ENCODE results near the gene TMEM100. TPM values are rescaled to one million over a fixed set of nuclear protein-coding genes. Genes with fewer than 3 reads are reported as not detected.

Gene TMEM100
- total RNA-seq, 1 donor, result 0.36 TPM

- no peak overlapping the region for H3K4me2 ChIP-seq (ENCODE audit: insufficient read depth, low read length)
- no peak overlapping the region for H2AFZ ChIP-seq (ENCODE audit: low read length)
- H3K9me3 ChIP-seq (ENCODE audit: low read depth, low read length), result no peaks in the 10 kb centered on the region
- no peak for TF ChIP-seq CTCF (IDR thresholded peaks at IDR 0.05; ENCODE audit: extremely low read depth, low read depth, low read length)
- H3K27me3 ChIP-seq (ENCODE audit: insufficient read depth, low read length), result peaks cover 8% of the 10 kb centered on the region
- no peaks in the 10 kb centered on the region for H3K36me3 ChIP-seq (ENCODE audit: insufficient read depth, low read length)
- DNase-seq (ENCODE audit: insufficient read length, low spot score, missing footprints), result no peak
- no peak overlapping the region for H3K27ac ChIP-seq (ENCODE audit: low read depth, low read length)
- H4K20me1 ChIP-seq (ENCODE audit: insufficient read depth, low read length), result no peaks in the 10 kb centered on the region
- H3K4me1 ChIP-seq (ENCODE audit: insufficient read depth, low read length), result no peaks in the 10 kb centered on the region
- no peaks in the 10 kb centered on the region for H3K79me2 ChIP-seq (ENCODE audit: insufficient read depth, low read length)
- no peak overlapping the region for H3K4me3 ChIP-seq (ENCODE audit: insufficient read depth, low read length)
Measured at GRCh38 chr17:55681342-55681700, 41.3 kb downstream of the TMEM100 start.

GRCh38 chr17:55680686-55681341 is 41.9 kb downstream of the TMEM100 start:
- no peak overlapping the region for H3K27ac ChIP-seq (ENCODE audit: low read depth, low read length)
- peaks cover 8% of the 10 kb centered on the region for H3K27me3 ChIP-seq (ENCODE audit: insufficient read depth, low read length)
- H3K79me2 ChIP-seq (ENCODE audit: insufficient read depth, low read length), result no peaks in the 10 kb centered on the region
- H3K4me1 ChIP-seq (ENCODE audit: insufficient read depth, low read length), result no peaks in the 10 kb centered on the region
- H3K9me3 ChIP-seq (ENCODE audit: low read depth, low read length), result no peaks in the 10 kb centered on the region
- no peak overlapping the region for H2AFZ ChIP-seq (ENCODE audit: low read length)
- no peak for TF ChIP-seq CTCF (IDR thresholded peaks at IDR 0.05; ENCODE audit: extremely low read depth, low read depth, low read length)
- no peak for DNase-seq (ENCODE audit: insufficient read length, low spot score, missing footprints)
- H4K20me1 ChIP-seq (ENCODE audit: insufficient read depth, low read length), result no peaks in the 10 kb centered on the region
- no peak overlapping the region for H3K4me3 ChIP-seq (ENCODE audit: insufficient read depth, low read length)
- H3K4me2 ChIP-seq (ENCODE audit: insufficient read depth, low read length), result no peak overlapping the region
- H3K36me3 ChIP-seq (ENCODE audit: insufficient read depth, low read length), result no peaks in the 10 kb centered on the region

- no peak overlapping the region for H2AFZ ChIP-seq (ENCODE audit: low read length)
- no peaks in the 10 kb centered on the region for H3K79me2 ChIP-seq (ENCODE audit: insufficient read depth, low read length)
- TF ChIP-seq CTCF (IDR thresholded peaks at IDR 0.05; ENCODE audit: extremely low read depth, low read depth, low read length), result no peak
Measured at GRCh38 chr17:55677446-55677845, 45.2 kb downstream of the TMEM100 start.

GRCh38 chr17:55676274-55676673 is 46.4 kb downstream of the TMEM100 start:
- Histone ChIP-seq H4K20me1 (ENCODE audit: insufficient read depth, low read length) (no peaks in the 10 kb centered on the region), H3K9me3 (ENCODE audit: low read depth, low read length) (no peaks in the 10 kb centered on the region), H2AFZ (ENCODE audit: low read length) (no peak overlapping the region), H3K4me2 (ENCODE audit: insufficient read depth, low read length) (no peak overlapping the region), H3K4me3 (ENCODE audit: insufficient read depth, low read length) (no peak overlapping the region), H3K79me2 (ENCODE audit: insufficient read depth, low read length) (no peaks in the 10 kb centered on the region), H3K27me3 (ENCODE audit: insufficient read depth, low read length) (peaks cover 4% of the 10 kb centered on the region), H3K36me3 (ENCODE audit: insufficient read depth, low read length) (no peaks in the 10 kb centered on the region), H3K27ac (ENCODE audit: low read depth, low read length) (no peak overlapping the region), H3K4me1 (ENCODE audit: insufficient read depth, low read length) (no peaks in the 10 kb centered on the region)
- DNase-seq (ENCODE audit: insufficient read length, low spot score, missing footprints), result no peak
- TF ChIP-seq CTCF (IDR thresholded peaks at IDR 0.05; ENCODE audit: extremely low read depth, low read depth, low read length), result no peak

More at GRCh38 chr17:55677446-55677845, 45.2 kb downstream of the TMEM100 start:
- Histone ChIP-seq H3K4me3 (ENCODE audit: insufficient read depth, low read length) (no peak overlapping the region), H3K4me2 (ENCODE audit: insufficient read depth, low read length) (no peak overlapping the region), H3K36me3 (ENCODE audit: insufficient read depth, low read length) (no peaks in the 10 kb centered on the region), H3K27ac (ENCODE audit: low read depth, low read length) (no peak overlapping the region), H4K20me1 (ENCODE audit: insufficient read depth, low read length) (no peaks in the 10 kb centered on the region), H3K4me1 (ENCODE audit: insufficient read depth, low read length) (no peaks in the 10 kb centered on the region), H3K27me3 (ENCODE audit: insufficient read depth, low read length) (peaks cover 4% of the 10 kb centered on the region), H3K9me3 (ENCODE audit: low read depth, low read length) (no peaks in the 10 kb centered on the region)
- no peak for DNase-seq (ENCODE audit: insufficient read length, low spot score, missing footprints)

All from osteoblast (primary cell).